ENCODE measurements around the gene TBC1D14.

GRCh38 chr4:6964858-6965257 lies 55.2 kb downstream of the TBC1D14 start:
- TF ChIP-seq EZH2phosphoT487 (IDR thresholded peaks at IDR 0.05; ENCODE audit: low read depth) = no peak
- TF ChIP-seq, protein P1, sequence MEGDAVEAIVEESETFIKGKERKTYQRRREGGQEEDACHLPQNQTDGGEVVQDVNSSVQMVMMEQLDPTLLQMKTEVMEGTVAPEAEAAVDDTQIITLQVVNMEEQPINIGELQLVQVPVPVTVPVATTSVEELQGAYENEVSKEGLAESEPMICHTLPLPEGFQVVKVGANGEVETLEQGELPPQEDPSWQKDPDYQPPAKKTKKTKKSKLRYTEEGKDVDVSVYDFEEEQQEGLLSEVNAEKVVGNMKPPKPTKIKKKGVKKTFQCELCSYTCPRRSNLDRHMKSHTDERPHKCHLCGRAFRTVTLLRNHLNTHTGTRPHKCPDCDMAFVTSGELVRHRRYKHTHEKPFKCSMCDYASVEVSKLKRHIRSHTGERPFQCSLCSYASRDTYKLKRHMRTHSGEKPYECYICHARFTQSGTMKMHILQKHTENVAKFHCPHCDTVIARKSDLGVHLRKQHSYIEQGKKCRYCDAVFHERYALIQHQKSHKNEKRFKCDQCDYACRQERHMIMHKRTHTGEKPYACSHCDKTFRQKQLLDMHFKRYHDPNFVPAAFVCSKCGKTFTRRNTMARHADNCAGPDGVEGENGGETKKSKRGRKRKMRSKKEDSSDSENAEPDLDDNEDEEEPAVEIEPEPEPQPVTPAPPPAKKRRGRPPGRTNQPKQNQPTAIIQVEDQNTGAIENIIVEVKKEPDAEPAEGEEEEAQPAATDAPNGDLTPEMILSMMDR (IDR thresholded peaks at IDR 0.05; ENCODE audit: low read depth, low read length) = no peak
